ENCODE results near the gene SPTBN1. TPM values are rescaled to one million over a fixed set of nuclear protein-coding genes. Genes with fewer than 3 reads are reported as not detected.
A peak's percentile ranks its signal among the peaks of the same experiment; 100 is the strongest.

SPTBN1 gene
- polyA plus RNA-seq, 2 of the 4 experiments (the other 2 are of a cell fraction): 105 to 126 TPM

GRCh38 chr2:54534625-54535024 lies 78.5 kb downstream of the SPTBN1 start:
- Histone ChIP-seq H3K4me3 (no peak overlapping the region), H3K9me3 (no peaks in the 10 kb centered on the region), H3K4me2 (peak overlapping the region; percentile 75; the same call in 2 of the 3 replicates), H3K4me1 (peaks cover 65% of the 10 kb centered on the region), H3K27ac (peak overlapping the region; percentile 89 to 98)
- ATAC-seq (no peak), DNase-seq (ENCODE audit: low read depth in 1 of 2, low spot score in 1 of 2) (no peak), FAIRE-seq (no peak)
- 98% methylated on average over 2 of the region's 2 CpGs for WGBS (ENCODE audit: missing lambda C conversion rate)
- ChIA-PET POLR2A (interaction anchor here (4.0 kb wide), 1 partner anchor 24 kb away, joined by 52 read pairs; no protein-coding TSS in a partner anchor), CTCF (interaction anchor here (0.6 to 1.0 kb wide), 3 partner anchors 38 to 170 kb away, joined by 3 to 4 read pairs (median 3); no protein-coding TSS in a partner anchor)
- TF ChIP-seq, protein P1, sequence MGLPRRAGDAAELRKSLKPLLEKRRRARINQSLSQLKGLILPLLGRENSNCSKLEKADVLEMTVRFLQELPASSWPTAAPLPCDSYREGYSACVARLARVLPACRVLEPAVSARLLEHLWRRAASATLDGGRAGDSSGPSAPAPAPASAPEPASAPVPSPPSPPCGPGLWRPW (IDR thresholded peaks at IDR 0.05): no peak
- TF ChIP-seq KDM5A (IDR thresholded peaks at IDR 0.05): no peak
- TF ChIP-seq USF2 (IDR thresholded peaks at IDR 0.05): no peak
- TF ChIP-seq HEYL (CRISPR knock-in tag; IDR thresholded peaks at IDR 0.05): no peak
- TF ChIP-seq RAD21 (conservative IDR thresholded peaks at IDR 0.05 in 1 of 2, IDR thresholded peaks at IDR 0.05 in 1 of 2): no peak
- no peak for TF ChIP-seq CBX8 (IDR thresholded peaks at IDR 0.05)
- TF ChIP-seq E2F6 (IDR thresholded peaks at IDR 0.05; ENCODE audit: borderline replicate concordance, low read depth): no peak
- TF ChIP-seq CHD2 (IDR thresholded peaks at IDR 0.05; ENCODE audit: low read length, partially characterized antibody): no peak
- TF ChIP-seq NPAS2 (CRISPR knock-in tag; IDR thresholded peaks at IDR 0.05; ENCODE audit: borderline replicate concordance): no peak

GRCh38 chr2:54535599-54536195 lies 79.6 kb downstream of the SPTBN1 start:
- TF ChIP-seq BHLHE40 (IDR thresholded peaks at IDR 0.05; ENCODE audit: low read depth, low read length) (no peak), CEBPB (IDR thresholded peaks at IDR 0.05) (0 out of 4 replicates have a peak, but pooled peaks of 1 of the 2 experiments have one; percentile 40)
- H3K9me3 ChIP-seq: no peaks in the 10 kb centered on the region
- POLR2A ChIA-PET: no interaction called here
- CTCF ChIA-PET: interaction anchor here (1.6 to 4.7 kb wide), 3 partner anchors 12 to 22 kb away, joined by 8 to 21 read pairs (median 9); no protein-coding TSS in a partner anchor
- ATAC-seq (no peak), FAIRE-seq (no peak), DNase-seq (ENCODE audit: low read depth in 1 of 2, low spot score in 1 of 2) (no peak)
- H3K4me2 ChIP-seq: no peak overlapping the region
- no peak overlapping the region for H3K4me3 ChIP-seq
- H3K4me1 ChIP-seq: peaks cover 69% of the 10 kb centered on the region
- H3K27ac ChIP-seq: peak overlapping the region; percentile 89 to 98; a peak in 5 of 6 replicates
- WGBS (ENCODE audit: missing lambda C conversion rate): 90% methylated on average over 4 of the region's 4 CpGs

DNA sequence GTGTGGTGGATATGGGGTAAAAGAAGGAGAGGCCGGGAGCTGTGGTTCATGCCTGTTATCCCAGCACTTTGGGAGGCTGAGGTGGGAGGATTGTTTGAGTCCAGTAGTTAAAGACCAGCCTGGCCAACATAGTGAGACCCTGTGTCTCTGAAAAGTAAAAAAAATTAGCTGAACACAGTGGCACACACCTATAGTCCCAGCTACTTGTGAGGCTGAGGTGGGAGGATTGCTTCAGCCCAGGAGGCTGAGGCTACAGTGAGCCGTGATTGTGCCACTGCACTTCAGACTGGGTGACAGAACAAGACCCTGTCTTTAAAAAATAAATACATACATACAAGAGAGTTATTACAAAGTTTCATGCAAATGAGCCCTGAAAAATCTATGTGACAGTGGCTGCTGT lies 80.6 kb downstream of the SPTBN1 start:
- no peak for DNase-seq (ENCODE audit: low read depth in 1 of 2, low spot score in 1 of 2)
- peaks cover 64% of the 10 kb centered on the region for H3K4me1 ChIP-seq
- no peak for FAIRE-seq
- ChIA-PET POLR2A (no interaction called here), CTCF (interaction anchor here (0.6 to 4.7 kb wide), 4 partner anchors 12 to 45 kb away, joined by 3 to 21 read pairs (median 8); no protein-coding TSS in a partner anchor)
- H3K4me2 ChIP-seq: no peak overlapping the region
- no peak for TF ChIP-seq GATA3 (IDR thresholded peaks at IDR 0.05; ENCODE audit: borderline replicate concordance)
- TF ChIP-seq ZNF302 (CRISPR knock-in tag; IDR thresholded peaks at IDR 0.05): no peak
- no peak for TF ChIP-seq MAZ (IDR thresholded peaks at IDR 0.05; ENCODE audit: borderline replicate concordance, low read depth, low read length)
- no peak for TF ChIP-seq EHF (CRISPR knock-in tag; IDR thresholded peaks at IDR 0.05)
- TF ChIP-seq BHLHE40 (IDR thresholded peaks at IDR 0.05; ENCODE audit: low read depth, low read length): no peak
- no peak for TF ChIP-seq KDM5A (IDR thresholded peaks at IDR 0.05)
- TF ChIP-seq, protein P1 (IDR thresholded peaks at IDR 0.05): no peak
- no peak for TF ChIP-seq KDM1A (IDR thresholded peaks at IDR 0.05; ENCODE audit: low read depth)
- no peak for TF ChIP-seq NFE2L2 (conservative IDR thresholded peaks at IDR 0.05; ENCODE audit: low read length)
- no peak for TF ChIP-seq PHF8 (IDR thresholded peaks at IDR 0.05; ENCODE audit: borderline replicate concordance, low read depth)
- TF ChIP-seq E2F6 (IDR thresholded peaks at IDR 0.05; ENCODE audit: borderline replicate concordance, low read depth): no peak
- no peak for TF ChIP-seq CBX2 (IDR thresholded peaks at IDR 0.05; ENCODE audit: borderline replicate concordance, low read depth)
- no peak for TF ChIP-seq HOXA7 (CRISPR knock-in tag; IDR thresholded peaks at IDR 0.05)
- TF ChIP-seq SMC3 (IDR thresholded peaks at IDR 0.05): no peak
- TF ChIP-seq HEYL (CRISPR knock-in tag; IDR thresholded peaks at IDR 0.05): no peak
- TF ChIP-seq HOXB13 (CRISPR knock-in tag; IDR thresholded peaks at IDR 0.05; ENCODE audit: low read depth): no peak
- no peak for TF ChIP-seq POLR2A (IDR thresholded peaks at IDR 0.05; ENCODE audit: low read length)
- WGBS (ENCODE audit: missing lambda C conversion rate): 90% methylated on average over 2 of the region's 2 CpGs
- peak overlapping the region; percentile 2 to 51; a peak in 4 of 6 replicates for H3K27ac ChIP-seq
- no peaks in the 10 kb centered on the region for H3K9me3 ChIP-seq
- ATAC-seq: no peak
- H3K4me3 ChIP-seq: no peak overlapping the region
